IPS-18c (cell line): ENCODE data around the gene CELF4.

Experiments
- H3K4me3 ChIP-seq: 2 replicates; pipeline ENCODE4 v1.7.0; 2013; ENCODE audit warnings: low read depth, mild to moderate bottlenecking, low read length, moderate library complexity; ENCODE audit not compliant: insufficient read depth
- H3K9me3 ChIP-seq: one replicate; pipeline ENCODE4 v1.6.1; 2013; ENCODE audit warnings: mild to moderate bottlenecking, low read length, moderate library complexity; ENCODE audit not compliant: control insufficient read depth, insufficient read depth

Gene CELF4

DNA sequence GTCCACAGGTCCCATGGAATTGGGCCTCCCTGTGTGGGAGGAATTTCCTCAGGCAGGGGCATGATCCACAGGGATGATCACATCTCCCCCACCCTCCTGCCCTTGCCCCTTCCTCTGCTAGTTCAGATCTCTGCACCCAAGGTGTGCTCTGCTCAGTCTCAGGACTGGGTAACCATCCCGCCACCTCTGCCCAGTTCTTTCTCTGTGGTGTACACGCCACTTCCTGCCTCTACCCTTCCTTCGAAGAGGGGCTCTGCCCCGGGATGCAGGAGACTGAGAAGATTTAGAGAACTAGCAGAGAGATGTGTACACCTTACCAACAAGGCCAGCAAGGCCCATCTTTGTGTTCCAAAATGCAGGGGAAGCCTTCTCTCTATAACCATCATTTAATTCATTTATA is 160.4 kb downstream of the CELF4 start:
- Histone ChIP-seq H3K9me3 (no peaks in the 10 kb centered on the region), H3K4me3 (no peak overlapping the region)

DNA sequence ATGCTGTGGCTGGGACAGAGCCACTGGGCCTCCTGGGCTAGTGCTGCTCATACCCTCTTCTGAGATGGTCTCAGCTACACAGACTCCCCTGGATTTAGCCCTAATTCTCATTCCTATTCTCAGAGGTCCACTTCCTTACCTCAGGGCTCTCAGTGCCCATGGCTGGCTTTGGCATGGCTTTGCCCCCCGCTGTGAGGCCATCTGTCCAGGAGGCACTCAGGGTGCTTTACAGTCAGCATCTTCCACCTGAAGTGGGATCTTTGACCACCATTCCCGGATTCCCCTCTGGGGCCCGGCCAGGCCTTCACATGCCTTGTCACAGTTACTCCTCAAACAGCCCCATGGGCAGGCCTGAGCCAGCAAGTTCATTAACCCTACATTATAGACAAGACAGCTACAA is 161.8 kb downstream of the CELF4 start:
- Histone ChIP-seq H3K4me3 (no peak overlapping the region), H3K9me3 (no peaks in the 10 kb centered on the region)

DNA sequence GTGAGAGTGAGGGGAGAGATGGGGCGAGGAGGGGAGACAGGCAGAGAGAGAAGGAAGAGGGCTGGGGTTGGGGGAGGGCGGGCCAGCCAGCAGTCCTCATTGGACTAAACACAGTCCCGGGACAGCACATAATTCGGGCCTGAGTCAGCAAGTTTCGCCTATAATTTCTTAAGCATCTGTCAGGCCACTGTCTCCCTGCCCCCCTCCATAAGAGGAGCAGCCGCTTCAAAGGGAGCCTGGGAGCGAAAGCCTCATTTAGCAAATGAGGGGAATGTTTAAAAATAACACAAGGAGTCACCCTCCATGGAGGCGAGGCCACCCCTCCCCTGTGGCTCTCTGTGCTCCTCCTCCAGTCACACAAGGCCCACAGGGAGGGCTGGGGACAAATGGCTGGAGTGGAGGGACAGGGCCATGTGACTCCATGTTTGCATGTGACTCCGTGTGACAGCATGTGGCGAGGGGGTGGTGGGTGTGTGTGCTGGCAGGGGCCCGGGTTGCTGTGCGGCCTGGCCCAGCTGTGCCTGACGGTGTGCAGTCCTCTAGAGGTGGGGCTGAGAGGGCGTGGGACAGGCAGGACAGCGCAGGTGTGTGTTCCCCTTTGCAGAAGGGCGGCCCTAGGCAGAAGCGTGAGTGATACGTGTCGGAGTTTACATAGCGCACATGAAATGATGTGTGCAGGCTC is 162.4 kb downstream of the CELF4 start:
- Histone ChIP-seq H3K9me3 (no peaks in the 10 kb centered on the region), H3K4me3 (no peak overlapping the region)

DNA sequence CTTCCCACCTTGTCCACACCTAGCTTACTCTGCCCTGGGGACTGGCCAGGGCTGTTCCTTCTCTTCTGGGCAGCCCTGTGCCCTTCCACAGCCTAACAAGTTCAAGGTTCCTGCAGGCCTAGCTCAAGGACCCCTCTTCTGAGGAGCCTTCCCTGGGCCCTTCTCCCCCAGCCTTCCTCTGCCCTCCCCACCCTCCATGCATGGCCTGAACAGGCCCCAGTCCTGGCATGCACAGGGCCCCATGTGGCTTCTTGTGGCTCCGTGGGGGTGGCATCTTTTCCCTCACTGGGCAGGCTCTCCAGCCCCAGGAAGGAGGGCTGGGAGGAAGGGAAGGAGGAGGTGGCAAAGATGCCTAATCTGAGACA is 162.9 kb downstream of the CELF4 start:
- Histone ChIP-seq H3K9me3 (no peaks in the 10 kb centered on the region), H3K4me3 (no peak overlapping the region)

DNA sequence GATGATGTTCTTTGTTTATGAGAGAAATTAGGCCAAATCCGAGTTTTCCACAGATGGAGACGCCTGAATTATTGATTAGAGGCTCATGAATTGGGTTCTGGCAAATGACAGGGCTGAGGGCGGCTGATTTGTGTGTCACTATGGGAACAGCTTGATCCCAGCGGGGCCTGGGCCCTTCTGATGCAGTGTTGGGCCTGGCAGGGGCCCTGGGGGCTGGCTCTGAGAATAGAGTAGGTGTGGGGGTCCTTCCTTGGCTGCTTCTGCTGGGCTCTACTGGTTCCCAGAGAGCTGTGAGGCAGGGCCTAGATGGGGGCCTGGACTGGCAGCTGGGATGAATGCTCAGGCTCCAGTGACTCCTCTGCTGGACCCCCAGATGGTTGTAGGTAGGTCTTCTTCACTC is 164.8 kb downstream of the CELF4 start:
- H3K9me3 ChIP-seq, result no peaks in the 10 kb centered on the region
- no peak overlapping the region for H3K4me3 ChIP-seq

DNA sequence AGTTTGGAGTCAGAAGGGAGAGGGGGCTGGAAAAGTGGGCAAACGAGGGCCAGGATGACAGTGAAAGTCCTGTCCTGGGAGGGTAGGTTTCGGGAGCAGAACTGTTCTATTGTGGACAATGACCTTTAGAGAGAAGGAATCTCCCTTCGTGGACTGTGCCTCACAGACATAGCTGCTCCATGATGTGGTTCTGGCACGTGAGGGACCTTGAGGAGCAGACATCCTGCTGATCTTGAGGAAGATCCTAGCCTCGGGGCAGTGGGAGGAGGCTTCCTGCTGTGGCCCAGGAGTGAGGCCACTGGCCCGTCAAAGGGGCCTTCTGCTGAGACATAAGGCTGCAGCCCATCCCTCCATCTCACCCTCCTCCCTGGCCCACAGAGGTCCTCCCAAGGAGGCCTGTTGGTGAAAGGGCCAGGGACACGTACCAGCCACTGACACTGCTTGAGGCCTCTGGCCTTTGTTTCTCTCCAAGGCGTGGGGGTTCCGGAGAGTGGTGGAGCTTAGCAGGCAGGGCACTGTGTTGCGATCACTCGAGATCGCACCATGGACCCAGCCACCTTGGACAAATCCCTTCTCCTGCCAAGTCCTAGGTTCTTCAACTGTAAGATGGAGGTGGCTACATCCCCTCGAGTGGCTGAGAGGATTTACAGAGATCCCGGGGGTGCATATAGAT is 167.2 kb downstream of the CELF4 start:
- Histone ChIP-seq H3K4me3 (no peak overlapping the region), H3K9me3 (no peaks in the 10 kb centered on the region)

DNA sequence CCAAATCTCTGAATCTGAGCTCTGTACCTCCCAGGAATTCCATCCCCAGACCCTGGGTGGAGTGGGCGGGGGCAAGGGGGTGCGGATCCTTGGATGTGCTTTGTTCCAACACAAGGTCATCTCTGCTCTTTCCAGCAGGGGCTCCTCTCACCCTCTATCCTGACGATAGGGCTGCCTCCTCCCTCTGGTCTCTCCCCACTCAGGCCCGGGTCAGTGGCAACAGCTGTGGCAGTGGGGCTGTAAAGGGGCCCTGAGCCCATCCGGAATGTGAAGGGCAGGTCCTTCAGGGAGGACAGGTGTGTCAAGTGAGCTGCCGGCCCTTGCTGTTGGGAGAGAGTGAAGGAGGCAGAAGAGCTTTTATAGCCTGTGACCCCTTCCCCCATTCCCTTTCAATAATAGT is 167.8 kb downstream of the CELF4 start:
- no peak overlapping the region for H3K4me3 ChIP-seq

DNA sequence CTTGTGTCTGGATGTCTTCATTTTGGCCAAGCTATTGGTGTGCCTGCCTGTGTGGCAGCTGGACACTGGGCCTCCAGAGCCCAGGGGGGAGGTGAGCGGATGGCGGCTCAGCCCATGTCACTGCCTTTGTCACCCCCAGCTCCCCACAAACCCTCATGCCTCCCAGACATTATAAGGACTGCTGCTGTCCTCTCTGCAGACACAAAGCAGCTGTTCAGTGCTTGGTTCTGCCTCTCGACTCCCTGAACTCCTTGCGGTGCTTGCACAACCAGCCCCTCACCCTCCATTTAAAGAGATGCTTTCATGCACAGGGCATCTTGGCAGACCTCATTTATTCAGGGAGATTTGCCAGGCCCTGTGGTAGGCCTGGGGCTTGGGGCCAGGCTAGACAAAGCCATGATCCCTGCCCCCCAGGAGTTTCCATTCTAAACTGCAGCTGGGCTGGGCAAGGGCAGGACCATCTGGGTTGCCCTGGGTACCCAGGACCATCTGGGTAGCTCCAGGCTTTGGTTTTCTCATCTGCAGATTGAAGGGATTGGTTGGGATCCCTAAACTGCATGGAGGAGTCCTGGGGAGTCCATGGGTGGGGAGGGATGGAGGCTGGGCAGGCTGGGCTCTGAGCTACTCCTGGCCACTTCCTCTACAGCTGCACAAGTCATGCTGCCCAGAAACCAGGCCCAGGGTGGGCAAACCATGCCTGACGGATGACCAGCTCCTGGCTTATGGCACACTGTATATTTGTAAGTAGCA is 168.5 kb downstream of the CELF4 start:
- Histone ChIP-seq H3K9me3 (no peaks in the 10 kb centered on the region), H3K4me3 (no peak overlapping the region)

More for the DNA sequence above, 167.8 kb downstream of the CELF4 start:
- no peaks in the 10 kb centered on the region for H3K9me3 ChIP-seq

DNA sequence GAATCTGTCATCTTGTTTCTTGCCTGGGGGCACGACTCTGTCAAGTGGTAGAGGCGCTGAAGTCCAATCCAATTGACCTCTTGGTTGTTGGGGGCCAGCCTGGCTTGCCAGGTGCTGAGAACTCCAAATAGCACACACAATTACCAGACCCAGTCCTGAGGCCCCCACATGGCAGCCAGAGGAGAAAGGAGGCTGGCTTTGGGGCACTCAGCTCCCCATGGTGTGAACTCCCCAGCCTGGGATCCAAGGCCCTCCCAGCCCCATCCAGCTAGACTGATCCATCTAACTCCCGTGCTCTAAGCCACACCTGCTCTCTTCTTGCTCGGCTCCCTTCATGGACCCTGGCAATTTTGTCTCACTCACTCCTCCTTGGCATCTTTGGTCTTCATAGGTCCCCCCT is 170.0 kb downstream of the CELF4 start:
- no peaks in the 10 kb centered on the region for H3K9me3 ChIP-seq
- no peak overlapping the region for H3K4me3 ChIP-seq

DNA sequence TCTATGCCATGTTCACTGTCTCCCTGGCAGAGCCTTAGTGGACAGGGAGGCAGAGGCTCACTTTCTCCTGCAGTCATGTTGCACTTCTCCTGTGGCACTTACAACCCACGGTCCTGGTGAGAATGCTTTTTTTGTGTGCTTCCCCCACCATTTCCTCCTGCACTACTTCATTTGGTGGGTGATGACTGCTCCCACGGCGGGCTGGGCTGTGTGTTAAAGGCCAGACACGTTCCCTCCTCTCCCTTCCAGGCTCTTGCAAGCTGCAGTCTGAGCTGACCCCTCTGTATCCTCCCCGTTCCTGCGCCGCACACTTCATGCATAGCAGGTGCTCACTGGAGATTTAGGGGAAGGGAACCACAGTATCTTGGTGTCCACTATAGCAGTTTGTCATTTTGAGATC is 170.5 kb downstream of the CELF4 start:
- Histone ChIP-seq H3K4me3 (no peak overlapping the region), H3K9me3 (no peaks in the 10 kb centered on the region)

DNA sequence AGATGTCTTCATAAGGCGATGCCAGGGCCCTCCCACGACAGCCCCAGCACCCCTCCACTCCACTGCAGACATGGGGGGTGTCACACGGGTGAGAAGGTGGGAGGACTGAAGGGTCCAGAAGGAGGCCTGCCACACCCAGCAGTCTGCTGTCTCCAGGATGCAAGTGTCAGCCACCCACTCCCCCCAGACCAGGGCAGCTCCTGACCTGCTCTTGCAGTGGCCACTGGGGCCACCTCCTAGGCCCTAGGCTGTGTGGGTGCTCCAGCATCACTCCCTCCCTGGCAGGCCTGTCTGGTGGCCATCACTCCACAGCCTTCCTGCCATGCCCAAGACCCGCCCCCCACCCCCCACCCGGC is 171.0 kb downstream of the CELF4 start:
- H3K4me3 ChIP-seq, result peak overlapping the region; percentile 46
- peaks cover 4% of the 10 kb centered on the region for H3K9me3 ChIP-seq

DNA sequence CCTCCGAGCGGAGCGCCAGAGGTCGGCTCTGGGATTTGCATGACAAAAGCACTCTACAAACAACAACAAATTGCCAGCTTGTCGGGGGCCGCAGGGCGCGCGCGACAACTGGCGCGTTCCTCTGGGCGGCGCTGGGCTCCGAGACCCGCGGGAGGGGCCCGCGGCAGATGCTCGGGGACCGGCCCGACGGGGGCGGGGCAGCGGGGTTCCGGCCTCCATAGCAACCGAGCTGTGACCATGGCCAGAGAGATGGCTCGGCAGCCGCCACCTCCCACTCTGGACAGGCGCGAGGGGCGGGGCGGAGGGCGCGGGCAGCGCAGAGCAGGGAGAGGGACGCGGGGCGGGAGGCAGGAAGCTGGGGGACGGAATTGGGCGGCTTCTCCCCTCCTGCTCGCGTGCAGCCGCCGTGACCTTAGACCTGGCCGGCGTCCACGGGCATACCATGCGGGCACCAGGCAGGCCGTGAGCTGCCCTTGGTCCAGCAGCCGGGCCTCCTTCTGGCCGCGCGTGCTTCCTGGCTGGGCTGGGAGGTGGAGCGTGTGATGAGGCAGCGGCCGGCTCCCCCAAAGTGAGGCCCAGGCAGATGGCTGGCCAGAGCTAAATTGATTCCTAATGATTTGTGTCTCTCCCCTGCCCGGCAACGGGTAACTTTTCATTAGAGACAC is 171.5 kb downstream of the CELF4 start:
- Histone ChIP-seq H3K4me3 (peak overlapping the region; percentile 46), H3K9me3 (peaks cover 8% of the 10 kb centered on the region)

DNA sequence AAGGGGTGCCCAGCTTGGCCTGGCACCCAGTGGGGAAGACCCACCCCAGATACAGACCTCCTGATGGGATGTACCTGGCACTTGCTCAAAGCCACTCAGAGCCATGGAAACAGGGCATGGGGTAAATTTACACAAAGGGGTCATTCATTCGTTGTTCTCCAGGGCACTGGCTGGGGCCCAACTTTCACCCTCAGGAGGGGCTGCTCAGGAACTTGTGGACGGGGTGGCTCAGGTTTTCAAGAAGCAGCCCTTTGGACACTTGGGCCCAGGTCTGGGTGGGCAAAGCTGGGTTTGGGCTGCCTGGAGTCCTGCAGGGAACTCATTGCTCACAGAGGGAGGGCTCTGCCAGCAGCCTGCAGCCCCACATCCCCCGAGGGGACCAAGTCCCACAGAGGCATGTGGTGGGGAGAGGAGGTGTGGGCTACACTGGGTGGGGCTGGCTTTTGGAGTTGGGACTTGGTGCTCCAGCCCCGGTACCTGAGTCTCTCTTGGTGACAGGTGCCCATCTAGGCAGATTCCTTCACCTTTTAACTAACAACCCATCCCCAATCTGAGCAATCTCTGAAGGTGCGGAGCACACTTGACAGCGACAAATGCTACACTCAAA is 172.3 kb downstream of the CELF4 start:
- H3K4me3 ChIP-seq, result peak overlapping the region; percentile 28; the same call in 1 of the 2 replicates
- H3K9me3 ChIP-seq, result peaks cover 8% of the 10 kb centered on the region

DNA sequence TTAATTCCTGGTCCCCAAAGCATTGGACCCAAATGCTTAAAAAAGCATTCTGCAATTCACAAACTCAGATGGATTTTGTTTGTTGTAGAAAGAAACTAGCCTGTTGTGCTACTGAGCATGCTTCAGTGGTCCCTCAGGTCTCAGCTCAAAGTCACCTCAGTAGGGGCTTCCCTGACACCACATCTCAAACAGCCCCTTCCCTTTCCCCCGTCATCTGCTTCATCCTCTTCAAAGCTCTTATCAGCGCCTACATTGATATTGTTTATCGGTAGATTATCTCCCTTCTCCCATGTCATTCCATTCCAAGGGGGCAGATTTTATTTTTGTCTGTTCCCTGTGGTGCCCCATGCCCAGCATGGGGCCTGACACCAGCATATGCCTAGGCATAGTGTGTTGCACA is 172.9 kb downstream of the CELF4 start:
- H3K9me3 ChIP-seq, result peaks cover 8% of the 10 kb centered on the region
- no peak overlapping the region for H3K4me3 ChIP-seq

DNA sequence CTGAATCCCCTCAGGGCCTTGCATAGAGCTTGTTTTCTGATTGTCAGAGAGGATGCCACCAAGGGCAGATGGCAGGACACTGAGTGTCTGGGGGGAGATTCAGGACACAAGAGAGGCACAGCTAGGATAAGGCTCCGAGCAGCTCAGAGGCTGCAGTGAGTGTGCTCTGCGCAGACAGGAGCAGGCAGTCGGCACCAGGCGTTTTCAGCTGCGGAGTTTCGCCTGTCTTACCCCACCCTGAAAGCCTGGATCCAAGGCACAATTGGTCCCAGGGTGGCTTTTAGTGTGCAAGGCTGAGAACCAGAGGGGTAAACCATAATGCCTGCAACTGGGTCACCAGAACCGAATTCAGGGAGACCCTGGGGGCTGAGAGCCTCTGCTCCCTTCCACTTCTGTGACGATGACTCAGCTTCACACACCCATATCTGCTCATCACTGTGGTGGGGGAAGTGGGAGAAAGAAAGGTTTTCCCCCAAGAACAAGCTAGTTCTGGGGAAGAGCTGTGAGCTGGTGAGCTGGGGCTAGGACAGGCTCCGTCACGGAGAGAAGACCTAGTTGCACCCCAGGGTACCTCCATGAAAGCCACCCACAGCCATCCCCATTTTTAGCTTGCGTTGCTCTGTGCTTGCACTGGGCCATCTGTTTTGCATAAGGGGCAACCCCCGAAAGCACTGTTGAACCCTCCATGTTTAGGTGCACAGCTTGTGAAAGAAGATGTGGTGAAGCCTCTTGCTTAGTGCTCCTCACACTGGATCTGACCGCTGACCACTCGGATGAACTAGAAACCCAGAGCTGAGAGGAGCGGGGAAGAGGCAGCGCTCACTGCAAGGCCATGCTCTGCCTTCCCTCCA is 173.7 kb downstream of the CELF4 start:
- peaks cover 8% of the 10 kb centered on the region for H3K9me3 ChIP-seq
- no peak overlapping the region for H3K4me3 ChIP-seq

DNA sequence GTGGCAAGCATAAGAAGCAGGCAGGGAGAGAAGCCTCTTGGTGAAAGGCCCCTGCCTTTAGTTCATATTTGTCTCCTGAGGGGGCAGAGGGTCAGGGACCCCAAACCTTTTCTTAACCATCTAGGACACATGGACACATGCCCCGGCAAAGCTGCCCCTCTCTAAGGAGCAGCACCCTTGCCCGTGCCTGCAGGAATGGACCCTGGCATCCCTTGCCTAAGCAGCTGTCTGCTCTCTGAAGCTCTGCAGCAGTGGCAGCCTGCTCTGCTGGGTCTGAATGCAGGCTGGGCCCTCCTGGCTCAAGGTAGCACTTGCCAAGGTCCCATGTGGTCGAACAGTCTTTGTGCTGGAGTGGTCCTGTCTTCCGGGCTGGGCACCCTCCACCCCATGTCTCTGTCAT is 174.4 kb downstream of the CELF4 start:
- H3K4me3 ChIP-seq, result no peak overlapping the region
- peaks cover 8% of the 10 kb centered on the region for H3K9me3 ChIP-seq

DNA sequence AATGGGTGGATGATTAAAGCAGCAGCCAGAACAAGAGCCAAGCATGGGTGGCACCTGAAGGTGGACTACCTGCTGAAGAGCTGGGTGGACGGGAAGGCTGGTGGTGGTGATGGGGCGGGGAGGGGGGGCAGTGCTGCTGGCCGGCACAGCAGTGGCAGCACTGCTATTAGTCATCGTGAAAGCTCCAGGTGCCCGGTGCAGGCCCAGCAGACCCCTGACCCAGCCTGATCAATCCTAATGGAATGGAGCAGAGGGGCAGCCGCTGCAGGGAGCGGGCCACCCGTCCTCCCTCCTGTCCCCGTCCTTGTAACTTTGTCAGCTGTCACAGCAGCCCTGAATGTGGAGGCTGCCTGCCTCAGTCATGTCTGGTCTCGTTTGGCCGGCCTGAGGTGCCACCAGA is 174.9 kb downstream of the CELF4 start:
- Histone ChIP-seq H3K9me3 (peaks cover 8% of the 10 kb centered on the region), H3K4me3 (no peak overlapping the region)
